Loucy (cell line): Measurements from ENCODE around the gene EZH2.

Experiments used
- H2AFZ ChIP-seq: fragments of 200-600 bp; sonication (generic); 2 replicates; pipeline ENCODE4 v1.6.0; 2016; ENCODE audit warnings: antibody characterized with exemption, mild to moderate bottlenecking, low read length, moderate library complexity
- H3F3A ChIP-seq: fragments of 200-600 bp; 2 replicates; pipeline ENCODE4 v1.6.0; 2016; ENCODE audit warnings: antibody characterized with exemption, low read depth, mild to moderate bottlenecking
- H3K27me3 ChIP-seq: fragments of 200-600 bp; sonication (generic); 2 replicates; pipeline ENCODE4 v1.6.1; 2014; ENCODE audit warnings: low read length, mild to moderate bottlenecking; ENCODE audit not compliant: insufficient read depth, poor library complexity, severe bottlenecking
- H3K36me3 ChIP-seq: fragments of 200-600 bp; sonication (generic); 2 replicates; pipeline ENCODE4 v1.6.1; 2016; ENCODE audit warnings: low read length; ENCODE audit not compliant: insufficient read depth
- H3K4me1 ChIP-seq: fragments of 200-600 bp; sonication (generic); 2 replicates; pipeline ENCODE4 v1.5.1; 2014; ENCODE audit warnings: low read length, mild to moderate bottlenecking; ENCODE audit not compliant: insufficient read depth, poor library complexity, severe bottlenecking
- H3K4me2 ChIP-seq: fragments of 200-600 bp; sonication (generic); 2 replicates; pipeline ENCODE4 v1.6.0; 2014; ENCODE audit warnings: antibody characterized with exemption, low read length, low read depth, mild to moderate bottlenecking; ENCODE audit not compliant: poor library complexity, severe bottlenecking
- H3K4me3 ChIP-seq: fragments of 200-600 bp; sonication (generic); 2 replicates; pipeline ENCODE4 v1.5.1; 2014; ENCODE audit warnings: low read length, mild to moderate bottlenecking, mixed read lengths; ENCODE audit not compliant: poor library complexity, severe bottlenecking
- H3K79me2 ChIP-seq: fragments of 200-600 bp; sonication (generic); 2 replicates; pipeline ENCODE4 v1.6.1; 2014; ENCODE audit warnings: low read length; ENCODE audit not compliant: insufficient read depth
- H3K9ac ChIP-seq: fragments of 200-600 bp; sonication (generic); 2 replicates; pipeline ENCODE4 v1.6.0; 2014; ENCODE audit warnings: mild to moderate bottlenecking, low read depth, low read length, moderate library complexity; ENCODE audit not compliant: poor library complexity, severe bottlenecking
- H3K9me2 ChIP-seq: fragments of 200-600 bp; sonication (generic); replicated peaks from 2 replicates; pipeline ENCODE4 v1.6.1; 2016; ENCODE audit warnings: low read depth, low read length, mixed read lengths
- H3K9me3 ChIP-seq: fragments of 200-600 bp; sonication (generic); 2 replicates; pipeline ENCODE4 v1.6.1; 2014; ENCODE audit warnings: mild to moderate bottlenecking, antibody characterized with exemption, low read length, low read depth; ENCODE audit not compliant: insufficient read depth
- H4K20me1 ChIP-seq: fragments of 200-600 bp; sonication (generic); 2 replicates; pipeline ENCODE4 v1.6.0; 2014; ENCODE audit warnings: antibody characterized with exemption, low read length, mild to moderate bottlenecking; ENCODE audit not compliant: insufficient read depth, poor library complexity, severe bottlenecking
- EZH2phosphoT487 ChIP-seq: fragments of 200-600 bp; IDR thresholded peaks from 2 replicates; pipeline ENCODE4 v1.6.1; 2018; ENCODE audit warnings: antibody characterized with exemption, mild to moderate bottlenecking, moderate library complexity, borderline replicate concordance
- TF ChIP-seq, protein P1 (sequence below): fragments of 200-600 bp; sonication (generic); conservative IDR thresholded peaks from 2 replicates; pipeline ENCODE4 v1.5.1; 2014; ENCODE audit warnings: mild to moderate bottlenecking, antibody characterized with exemption, low read length

Gene EZH2

DNA sequence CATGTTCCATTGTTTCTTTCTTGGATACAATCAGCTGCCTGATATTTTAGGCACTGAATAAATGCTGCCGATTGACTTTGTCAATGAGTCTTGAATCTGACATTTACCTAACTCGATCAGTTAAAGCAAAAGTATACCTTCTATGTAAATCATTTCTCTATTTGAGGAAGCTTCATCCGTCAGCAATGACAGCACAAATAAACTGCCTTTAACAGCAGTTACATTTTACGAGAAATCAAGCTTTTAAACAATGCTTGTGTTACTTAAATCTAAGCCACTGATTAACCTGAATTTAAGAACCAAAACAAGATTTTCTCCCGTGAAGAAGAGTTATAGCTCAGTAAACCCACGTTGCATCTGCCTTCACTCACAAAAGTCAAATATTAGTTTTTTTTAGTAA lies 114.1 kb downstream of the EZH2 start:
- Histone ChIP-seq H3K9ac (no peak overlapping the region), H3K9me2 (no peaks in the 10 kb centered on the region), H3K79me2 (no peaks in the 10 kb centered on the region), H2AFZ (no peak overlapping the region), H3K4me3 (no peak overlapping the region), H3F3A (no peaks in the 10 kb centered on the region), H3K9me3 (no peaks in the 10 kb centered on the region), H3K4me1 (peaks cover 21% of the 10 kb centered on the region), H3K36me3 (peaks cover 8% of the 10 kb centered on the region; the same call in 1 of the 2 replicates), H4K20me1 (peaks cover 8% of the 10 kb centered on the region), H3K4me2 (no peak overlapping the region), H3K27me3 (no peaks in the 10 kb centered on the region)
- no peak for TF ChIP-seq EZH2phosphoT487
- TF ChIP-seq, protein P1, sequence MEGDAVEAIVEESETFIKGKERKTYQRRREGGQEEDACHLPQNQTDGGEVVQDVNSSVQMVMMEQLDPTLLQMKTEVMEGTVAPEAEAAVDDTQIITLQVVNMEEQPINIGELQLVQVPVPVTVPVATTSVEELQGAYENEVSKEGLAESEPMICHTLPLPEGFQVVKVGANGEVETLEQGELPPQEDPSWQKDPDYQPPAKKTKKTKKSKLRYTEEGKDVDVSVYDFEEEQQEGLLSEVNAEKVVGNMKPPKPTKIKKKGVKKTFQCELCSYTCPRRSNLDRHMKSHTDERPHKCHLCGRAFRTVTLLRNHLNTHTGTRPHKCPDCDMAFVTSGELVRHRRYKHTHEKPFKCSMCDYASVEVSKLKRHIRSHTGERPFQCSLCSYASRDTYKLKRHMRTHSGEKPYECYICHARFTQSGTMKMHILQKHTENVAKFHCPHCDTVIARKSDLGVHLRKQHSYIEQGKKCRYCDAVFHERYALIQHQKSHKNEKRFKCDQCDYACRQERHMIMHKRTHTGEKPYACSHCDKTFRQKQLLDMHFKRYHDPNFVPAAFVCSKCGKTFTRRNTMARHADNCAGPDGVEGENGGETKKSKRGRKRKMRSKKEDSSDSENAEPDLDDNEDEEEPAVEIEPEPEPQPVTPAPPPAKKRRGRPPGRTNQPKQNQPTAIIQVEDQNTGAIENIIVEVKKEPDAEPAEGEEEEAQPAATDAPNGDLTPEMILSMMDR, result no peak

GRCh38 chr7:148763622-148764021 lies 120.5 kb downstream of the EZH2 start:
- Histone ChIP-seq H3K79me2 (no peaks in the 10 kb centered on the region), H4K20me1 (no peaks in the 10 kb centered on the region), H3K36me3 (peaks cover 19% of the 10 kb centered on the region; the same call in 1 of the 2 replicates)

GRCh38 chr7:148761499-148762278 lies 122.4 kb downstream of the EZH2 start:
- no peaks in the 10 kb centered on the region for H3K9me2 ChIP-seq
- TF ChIP-seq EZH2phosphoT487, result no peak
- TF ChIP-seq, protein P1, result no peak
- no peaks in the 10 kb centered on the region for H3K4me1 ChIP-seq
- H3K4me2 ChIP-seq, result no peak overlapping the region
- H3K4me3 ChIP-seq, result no peak overlapping the region
- no peak overlapping the region for H3K9ac ChIP-seq
- no peaks in the 10 kb centered on the region for H3K27me3 ChIP-seq
- H3K36me3 ChIP-seq, result peaks cover 30% of the 10 kb centered on the region; the same call in 1 of the 2 replicates
- H4K20me1 ChIP-seq, result no peaks in the 10 kb centered on the region
- no peaks in the 10 kb centered on the region for H3K79me2 ChIP-seq
- H2AFZ ChIP-seq, result no peak overlapping the region
- H3K9me3 ChIP-seq, result no peaks in the 10 kb centered on the region
- H3F3A ChIP-seq, result no peaks in the 10 kb centered on the region

More at GRCh38 chr7:148763622-148764021, 120.5 kb downstream of the EZH2 start:
- no peaks in the 10 kb centered on the region for H3F3A ChIP-seq
- H3K9me3 ChIP-seq, result no peaks in the 10 kb centered on the region
- no peaks in the 10 kb centered on the region for H3K27me3 ChIP-seq
- no peaks in the 10 kb centered on the region for H3K9me2 ChIP-seq
- H3K4me3 ChIP-seq, result no peak overlapping the region
- no peak overlapping the region for H3K4me2 ChIP-seq
- no peak overlapping the region for H2AFZ ChIP-seq
- no peak overlapping the region for H3K9ac ChIP-seq
- H3K4me1 ChIP-seq, result no peaks in the 10 kb centered on the region
- no peak for TF ChIP-seq EZH2phosphoT487
- TF ChIP-seq, protein P1, result no peak
